ENCODE data around the gene SPP1.

The SPP1 gene

GRCh38 chr4:87941537-87942392 is 33.7 kb upstream of the SPP1 start:
- peaks cover 0 to 1% of the 10 kb centered on the region in 2 donors for H3K9me3 Mint-ChIP-seq
- ATAC-seq (replicated peaks) (no peak), DNase-seq (no peak)
- no peak overlapping the region for H3K4me3 Mint-ChIP-seq
- H3K4me1 Mint-ChIP-seq (ENCODE audit: low read depth in 2 of 2): no peaks in the 10 kb centered on the region
- H3K27me3 Mint-ChIP-seq: peaks cover 19 to 32% of the 10 kb centered on the region in 2 donors
- no peaks in the 10 kb centered on the region for H3K36me3 Mint-ChIP-seq (ENCODE audit: insufficient read depth)
- no peak overlapping the region for H3K27ac Mint-ChIP-seq

GRCh38 chr4:87943660-87944149 is 31.8 kb upstream of the SPP1 start:
- DNase-seq (no peak), ATAC-seq (replicated peaks) (no peak)
- Mint-ChIP-seq H3K27ac (no peak overlapping the region), H3K4me3 (no peak overlapping the region), H3K27me3 (peaks cover 19 to 30% of the 10 kb centered on the region in 2 donors), H3K9me3 (no peaks in the 10 kb centered on the region), H3K36me3 (ENCODE audit: insufficient read depth) (no peaks in the 10 kb centered on the region), H3K4me1 (ENCODE audit: low read depth in 2 of 2) (no peaks in the 10 kb centered on the region)

- H3K27ac Mint-ChIP-seq: no peak overlapping the region
- ATAC-seq (replicated peaks) (no peak), DNase-seq (no peak)
- no peaks in the 10 kb centered on the region for H3K36me3 Mint-ChIP-seq (ENCODE audit: insufficient read depth)
- H3K4me1 Mint-ChIP-seq (ENCODE audit: low read depth in 2 of 2): no peaks in the 10 kb centered on the region
- no peak overlapping the region for H3K4me3 Mint-ChIP-seq
- peaks cover 23 to 34% of the 10 kb centered on the region in 2 donors for H3K27me3 Mint-ChIP-seq
- no peaks in the 10 kb centered on the region for H3K9me3 Mint-ChIP-seq
These were observed 30.5 kb upstream of the SPP1 start for GRCh38 chr4:87944967-87945366.

- Mint-ChIP-seq H3K36me3 (ENCODE audit: insufficient read depth) (no peaks in the 10 kb centered on the region), H3K27ac (no peak overlapping the region)
These were observed 28.7 kb upstream of the SPP1 start for GRCh38 chr4:87946766-87947165.

GRCh38 chr4:87947381-87948160 is 27.9 kb upstream of the SPP1 start:
- DNase-seq (no peak), ATAC-seq (replicated peaks) (no peak)
- no peaks in the 10 kb centered on the region for H3K4me1 Mint-ChIP-seq (ENCODE audit: low read depth in 2 of 2)
- H3K9me3 Mint-ChIP-seq: no peaks in the 10 kb centered on the region
- H3K27ac Mint-ChIP-seq: no peak overlapping the region
- no peak overlapping the region for H3K4me3 Mint-ChIP-seq
- H3K27me3 Mint-ChIP-seq: peaks cover 17 to 28% of the 10 kb centered on the region in 2 donors
- no peaks in the 10 kb centered on the region for H3K36me3 Mint-ChIP-seq (ENCODE audit: insufficient read depth)

More at GRCh38 chr4:87946766-87947165, 28.7 kb upstream of the SPP1 start:
- DNase-seq: no peak
- peaks cover 20 to 33% of the 10 kb centered on the region in 2 donors for H3K27me3 Mint-ChIP-seq
- H3K4me1 Mint-ChIP-seq (ENCODE audit: low read depth in 2 of 2): no peaks in the 10 kb centered on the region
- H3K4me3 Mint-ChIP-seq: no peak overlapping the region
- ATAC-seq (replicated peaks): no peak
- no peaks in the 10 kb centered on the region for H3K9me3 Mint-ChIP-seq

GRCh38 chr4:87949961-87950360 is 25.6 kb upstream of the SPP1 start:
- Mint-ChIP-seq H3K36me3 (ENCODE audit: insufficient read depth) (no peaks in the 10 kb centered on the region), H3K27me3 (peaks cover 15 to 28% of the 10 kb centered on the region in 2 donors), H3K4me1 (ENCODE audit: low read depth in 2 of 2) (no peaks in the 10 kb centered on the region), H3K4me3 (no peak overlapping the region), H3K27ac (no peak overlapping the region), H3K9me3 (no peaks in the 10 kb centered on the region)
- ATAC-seq (replicated peaks): no peak
- no peak for DNase-seq

GRCh38 chr4:87950493-87950892 is 25.0 kb upstream of the SPP1 start:
- ATAC-seq (replicated peaks): no peak
- no peak for DNase-seq
- Mint-ChIP-seq H3K36me3 (ENCODE audit: insufficient read depth) (no peaks in the 10 kb centered on the region), H3K4me3 (no peak overlapping the region), H3K27me3 (peaks cover 16 to 25% of the 10 kb centered on the region in 2 donors), H3K27ac (no peak overlapping the region), H3K4me1 (ENCODE audit: low read depth in 2 of 2) (no peaks in the 10 kb centered on the region), H3K9me3 (no peaks in the 10 kb centered on the region)

GRCh38 chr4:87950936-87951511 is 24.5 kb upstream of the SPP1 start:
- no peak overlapping the region for H3K4me3 Mint-ChIP-seq
- DNase-seq (no peak), ATAC-seq (replicated peaks) (no peak)
- H3K4me1 Mint-ChIP-seq (ENCODE audit: low read depth in 2 of 2): no peaks in the 10 kb centered on the region
- peaks cover 22 to 25% of the 10 kb centered on the region in 2 donors for H3K27me3 Mint-ChIP-seq
- no peaks in the 10 kb centered on the region for H3K9me3 Mint-ChIP-seq
- no peak overlapping the region for H3K27ac Mint-ChIP-seq
- no peaks in the 10 kb centered on the region for H3K36me3 Mint-ChIP-seq (ENCODE audit: insufficient read depth)

GRCh38 chr4:87953826-87954225 is 21.7 kb upstream of the SPP1 start:
- Mint-ChIP-seq H3K27ac (no peak overlapping the region), H3K4me3 (no peak overlapping the region), H3K9me3 (no peaks in the 10 kb centered on the region), H3K27me3 (peaks cover 18 to 29% of the 10 kb centered on the region in 2 donors), H3K36me3 (ENCODE audit: insufficient read depth) (no peaks in the 10 kb centered on the region), H3K4me1 (ENCODE audit: low read depth in 2 of 2) (no peaks in the 10 kb centered on the region)
- DNase-seq (no peak), ATAC-seq (replicated peaks) (no peak)

- Mint-ChIP-seq H3K27ac (no peak overlapping the region), H3K4me3 (no peak overlapping the region), H3K4me1 (ENCODE audit: low read depth in 2 of 2) (no peaks in the 10 kb centered on the region), H3K9me3 (no peaks in the 10 kb centered on the region), H3K27me3 (peaks cover 12 to 19% of the 10 kb centered on the region in 2 donors), H3K36me3 (ENCODE audit: insufficient read depth) (no peaks in the 10 kb centered on the region)
- ATAC-seq (replicated peaks) (no peak), DNase-seq (no peak)
These were observed 19.0 kb upstream of the SPP1 start for GRCh38 chr4:87956501-87956900.

GRCh38 chr4:87957061-87957460 is 18.5 kb upstream of the SPP1 start:
- ATAC-seq (replicated peaks) (no peak), DNase-seq (no peak)
- Mint-ChIP-seq H3K27ac (no peak overlapping the region), H3K9me3 (no peaks in the 10 kb centered on the region), H3K36me3 (ENCODE audit: insufficient read depth) (no peaks in the 10 kb centered on the region), H3K27me3 (peaks cover 12 to 15% of the 10 kb centered on the region in 2 donors), H3K4me3 (no peak overlapping the region), H3K4me1 (ENCODE audit: low read depth in 2 of 2) (no peaks in the 10 kb centered on the region)

GRCh38 chr4:87961993-87962392 is 13.5 kb upstream of the SPP1 start:
- ATAC-seq (replicated peaks) (no peak), DNase-seq (no peak)
- Mint-ChIP-seq H3K9me3 (no peaks in the 10 kb centered on the region), H3K4me1 (ENCODE audit: low read depth in 2 of 2) (no peaks in the 10 kb centered on the region), H3K4me3 (no peak overlapping the region), H3K36me3 (ENCODE audit: insufficient read depth) (no peaks in the 10 kb centered on the region), H3K27ac (no peak overlapping the region), H3K27me3 (peaks cover 6 to 13% of the 10 kb centered on the region in 2 donors)

- Mint-ChIP-seq H3K4me3 (no peak overlapping the region), H3K9me3 (no peaks in the 10 kb centered on the region), H3K27me3 (peaks cover 11 to 19% of the 10 kb centered on the region in 2 donors), H3K36me3 (ENCODE audit: insufficient read depth) (no peaks in the 10 kb centered on the region), H3K27ac (no peak overlapping the region), H3K4me1 (ENCODE audit: low read depth in 2 of 2) (no peaks in the 10 kb centered on the region)
- ATAC-seq (replicated peaks): no peak
- DNase-seq: no peak
These were observed 12.9 kb upstream of the SPP1 start for GRCh38 chr4:87962398-87963146.

Data from effector memory CD8-positive, alpha-beta T cell (primary cell).